GM12875 (cell line): Measurements from ENCODE around the gene PTPRF.
A peak's percentile ranks its signal among the peaks of the same experiment; 100 is the strongest.

Experiments used
- H3K4me3 ChIP-seq: one replicate; pipeline ENCODE4 v1.5.1; 2011; ENCODE audit warnings: low read depth, low read length, control low read depth
- TF ChIP-seq, protein P1 (sequence below): IDR thresholded peaks from 2 replicates; pipeline ENCODE4 v1.5.1; 2011; ENCODE audit warnings: low read depth, mild to moderate bottlenecking, control low read depth, inconsistent platforms, low read length, moderate library complexity, borderline replicate concordance; ENCODE audit not compliant: insufficient read depth

PTPRF gene

DNA sequence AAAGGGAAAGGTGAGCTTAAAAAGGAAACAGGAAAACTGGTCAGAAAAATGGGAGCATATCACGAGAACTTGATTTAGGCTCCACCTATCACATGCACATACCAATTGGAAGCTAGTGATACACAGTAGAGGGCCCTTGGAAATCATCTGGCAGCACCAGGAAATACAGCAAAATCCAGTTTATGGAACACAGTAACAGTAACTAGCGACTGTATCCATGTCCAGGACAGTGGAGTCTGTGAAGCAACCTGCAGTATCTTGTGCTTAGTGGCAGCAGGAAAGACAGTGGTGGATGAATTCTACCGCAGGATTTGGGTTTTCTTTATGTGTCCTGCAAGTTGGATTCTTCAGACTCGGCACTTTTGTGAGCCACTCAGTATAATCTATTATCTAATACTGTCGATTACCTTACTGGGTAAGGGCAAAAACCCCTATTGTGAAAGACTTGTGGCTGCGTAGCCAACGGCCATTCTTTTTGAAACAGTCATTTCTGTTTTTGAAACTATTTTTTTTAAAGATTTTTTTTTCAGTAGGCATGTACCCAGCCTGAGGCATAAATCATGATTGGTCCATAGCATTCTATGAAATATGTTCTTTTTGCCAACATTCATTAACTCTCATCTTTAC lies 117.7 kb downstream of the PTPRF start:
- TF ChIP-seq, protein P1, sequence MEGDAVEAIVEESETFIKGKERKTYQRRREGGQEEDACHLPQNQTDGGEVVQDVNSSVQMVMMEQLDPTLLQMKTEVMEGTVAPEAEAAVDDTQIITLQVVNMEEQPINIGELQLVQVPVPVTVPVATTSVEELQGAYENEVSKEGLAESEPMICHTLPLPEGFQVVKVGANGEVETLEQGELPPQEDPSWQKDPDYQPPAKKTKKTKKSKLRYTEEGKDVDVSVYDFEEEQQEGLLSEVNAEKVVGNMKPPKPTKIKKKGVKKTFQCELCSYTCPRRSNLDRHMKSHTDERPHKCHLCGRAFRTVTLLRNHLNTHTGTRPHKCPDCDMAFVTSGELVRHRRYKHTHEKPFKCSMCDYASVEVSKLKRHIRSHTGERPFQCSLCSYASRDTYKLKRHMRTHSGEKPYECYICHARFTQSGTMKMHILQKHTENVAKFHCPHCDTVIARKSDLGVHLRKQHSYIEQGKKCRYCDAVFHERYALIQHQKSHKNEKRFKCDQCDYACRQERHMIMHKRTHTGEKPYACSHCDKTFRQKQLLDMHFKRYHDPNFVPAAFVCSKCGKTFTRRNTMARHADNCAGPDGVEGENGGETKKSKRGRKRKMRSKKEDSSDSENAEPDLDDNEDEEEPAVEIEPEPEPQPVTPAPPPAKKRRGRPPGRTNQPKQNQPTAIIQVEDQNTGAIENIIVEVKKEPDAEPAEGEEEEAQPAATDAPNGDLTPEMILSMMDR, result no peak
- no peak overlapping the region for H3K4me3 ChIP-seq

DNA sequence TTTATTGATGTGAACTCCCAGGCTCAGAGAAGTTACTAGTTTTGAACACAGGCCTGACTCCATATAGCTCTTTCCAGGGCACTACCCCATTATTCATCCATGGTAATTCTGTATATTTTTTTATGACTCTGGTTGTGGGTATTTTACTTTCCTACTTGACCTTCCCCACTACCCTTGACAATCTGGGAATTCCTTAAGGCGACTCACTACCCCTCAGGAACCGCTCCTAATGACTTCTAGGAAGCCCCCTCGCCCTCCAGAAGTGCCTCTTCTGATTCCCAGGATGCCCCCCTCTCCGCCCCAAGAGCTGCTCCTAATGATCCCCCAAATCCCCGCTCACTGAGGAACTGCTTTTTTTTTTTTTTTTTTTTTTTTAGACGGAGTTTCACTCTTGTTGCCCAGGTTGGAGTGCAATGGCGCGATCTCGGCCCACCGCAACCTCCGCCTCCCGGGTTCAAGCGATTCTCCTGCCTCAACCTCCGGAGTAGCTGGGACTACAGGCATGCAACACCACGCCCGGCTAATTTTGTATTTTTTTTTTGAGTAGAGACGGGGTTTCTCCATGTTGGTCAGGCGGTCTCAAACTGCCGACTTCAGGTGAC lies 118.3 kb downstream of the PTPRF start:
- H3K4me3 ChIP-seq, result peak overlapping the region; percentile 61
- TF ChIP-seq, protein P1, result no peak

DNA sequence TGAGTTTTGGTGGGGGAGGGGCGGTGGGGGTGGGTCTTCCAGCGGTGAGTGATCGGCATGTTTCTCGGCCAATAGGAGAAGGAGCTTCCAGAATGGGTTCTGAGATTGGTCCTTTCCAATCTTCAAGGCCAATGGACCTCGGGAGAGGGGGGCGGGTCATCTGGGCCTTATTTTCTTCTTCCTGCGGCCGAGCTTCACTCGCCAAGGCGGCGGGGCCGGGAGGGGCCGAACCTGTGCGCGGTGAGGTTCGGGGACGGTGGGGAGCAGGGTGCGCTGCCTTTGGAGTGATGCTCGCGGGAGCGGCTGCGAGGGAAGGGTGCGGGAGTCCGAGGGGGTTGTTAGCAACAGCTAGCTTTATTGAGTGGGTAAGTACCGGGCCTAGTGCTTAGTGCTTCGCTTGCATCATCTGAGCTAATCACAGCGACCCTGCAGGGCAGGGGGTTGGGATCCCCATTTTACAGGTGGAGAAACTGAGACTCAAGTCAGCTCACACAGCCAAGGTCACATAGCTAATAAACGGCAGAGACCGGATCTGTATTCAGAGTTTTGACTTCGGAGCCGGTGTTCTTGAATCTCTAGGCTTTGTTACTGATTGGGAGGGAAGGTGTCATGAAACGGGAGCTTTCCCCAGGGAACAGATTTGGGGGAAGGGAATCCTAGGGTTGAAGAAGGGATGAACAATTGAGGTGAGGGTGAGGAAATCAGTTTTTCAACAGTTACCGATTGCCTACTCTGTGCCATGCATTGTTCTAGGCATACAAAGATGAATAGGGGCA lies 119.8 kb downstream of the PTPRF start:
- TF ChIP-seq, protein P1, result no peak
- peak overlapping the region; percentile 95 for H3K4me3 ChIP-seq

DNA sequence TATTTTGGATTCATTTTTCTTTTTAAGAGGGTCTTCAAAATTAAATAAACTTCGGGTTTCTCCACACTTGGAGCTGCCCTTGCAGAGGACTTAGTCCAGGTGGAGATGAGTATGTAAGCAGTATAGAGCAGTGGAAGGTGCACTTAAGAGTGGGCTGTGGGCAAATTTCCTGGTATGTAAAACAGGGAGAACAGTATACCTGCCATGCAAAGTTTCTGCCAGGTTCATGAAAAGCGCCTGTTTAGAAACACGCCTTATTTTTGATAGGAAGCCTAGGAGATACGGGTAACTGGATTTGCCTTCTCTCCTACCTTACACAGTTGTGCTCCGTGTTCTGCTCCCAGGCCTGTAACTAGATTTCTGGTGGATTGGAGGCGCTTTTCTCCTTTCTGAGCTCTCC lies 120.5 kb downstream of the PTPRF start:
- TF ChIP-seq, protein P1, result no peak

DNA sequence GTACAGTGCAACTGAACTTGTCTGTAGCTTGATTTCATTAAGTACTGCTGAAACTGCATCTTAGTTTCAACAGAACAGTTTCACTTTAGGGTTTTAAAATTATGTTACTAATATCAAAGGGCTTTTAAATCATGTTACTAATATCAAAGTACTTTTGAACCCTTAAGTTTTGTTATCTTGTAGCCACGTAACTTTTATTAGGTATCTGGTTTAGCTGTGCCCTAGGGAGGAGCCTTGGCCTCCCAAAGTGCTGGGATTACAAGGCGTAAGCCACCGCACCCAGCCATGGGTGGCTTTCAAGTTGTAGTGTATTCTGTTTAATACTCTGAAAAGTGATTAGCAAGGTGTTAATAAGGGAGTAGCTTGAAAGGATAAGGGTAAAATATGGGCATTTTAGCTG lies 121.2 kb downstream of the PTPRF start:
- TF ChIP-seq, protein P1, result no peak
- peak overlapping the region; percentile 95 for H3K4me3 ChIP-seq

More for the DNA sequence above, 120.5 kb downstream of the PTPRF start:
- H3K4me3 ChIP-seq, result peak overlapping the region; percentile 95

DNA sequence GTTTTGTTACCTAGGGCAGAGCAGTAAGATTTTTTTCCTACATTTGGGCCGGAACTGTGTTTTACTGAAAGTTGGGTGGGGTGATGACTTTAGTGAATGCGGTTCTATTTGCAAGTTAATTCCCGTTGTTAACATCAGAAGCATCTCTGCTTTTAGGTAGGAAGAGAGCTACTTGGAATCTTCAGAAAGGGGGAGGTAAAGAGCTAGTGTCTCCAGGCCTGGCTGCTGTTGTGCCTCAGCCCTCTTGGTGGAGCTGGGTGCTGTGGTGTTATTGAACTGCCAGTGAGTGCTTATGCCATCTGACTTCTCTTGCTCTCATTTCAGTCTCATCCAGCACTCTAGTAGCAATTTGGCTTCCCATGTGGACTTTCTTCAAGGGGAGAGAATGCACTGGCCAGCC lies 122.7 kb downstream of the PTPRF start:
- H3K4me3 ChIP-seq, result no peak overlapping the region
- TF ChIP-seq, protein P1, result peak; percentile 41; the same call in 1 of the 2 replicates
